Myocyte (in vitro differentiated cells): ENCODE measurements around the gene TFB1M. TPM values are rescaled to one million over a fixed set of nuclear protein-coding genes. Genes with fewer than 3 reads are reported as not detected.
A peak's percentile ranks its signal among the peaks of the same experiment; 100 is the strongest.
"Not testable (repeated sequence)": the region's sequence is repeated elsewhere in the genome, so short reads cannot be mapped to it uniquely, and the experiment has no call there.

Experiments
- DNase-seq: peaks from one replicate; pipeline ENCODE4 v3.0.0-alpha.2; 2012; ENCODE audit warnings: low read depth
- total RNA-seq: library from RNA; depleted of rRNA; stranded (reverse); fragments of >200 nt; gene quantifications from 2 replicates; pipeline ENCODE4 v1.2.3, GENCODE V29; 2014

TFB1M gene
- total RNA-seq, 1 donor from 2014 or later, result 8.5 TPM

- no peak for DNase-seq
Observed at GRCh38 chr6:155330133-155330734, 15.9 kb upstream of the TFB1M start.

DNA sequence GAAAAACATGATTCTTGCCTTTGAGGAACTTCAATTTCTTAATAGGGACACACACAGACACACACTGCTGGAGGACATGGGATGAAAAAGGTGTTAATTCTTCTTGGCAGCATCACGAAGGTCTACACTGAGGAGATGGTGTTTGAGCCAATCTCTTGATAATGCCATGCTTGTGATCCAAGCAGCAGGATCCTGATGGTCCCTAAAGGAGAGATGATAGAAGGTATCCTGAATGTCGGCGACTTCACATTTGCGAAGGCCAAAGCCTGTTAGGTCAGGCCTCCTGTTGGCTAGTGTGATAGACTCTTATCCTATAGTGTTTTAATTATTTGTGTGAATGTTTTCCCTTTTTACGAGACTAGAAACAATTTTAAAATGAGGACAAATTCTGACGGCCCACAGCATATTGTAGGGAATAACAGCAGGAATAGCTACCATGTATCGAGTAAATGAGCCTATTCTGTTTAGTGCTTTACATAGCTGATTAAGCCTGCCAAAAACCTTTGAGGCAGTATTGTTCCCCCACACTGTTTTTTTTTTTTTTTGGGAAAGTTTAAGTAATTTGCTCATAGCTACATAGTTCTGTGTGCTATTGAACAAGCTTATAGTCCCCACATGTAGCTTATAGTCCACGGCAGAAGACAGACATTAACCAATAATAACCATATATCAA, 15.3 kb upstream of the TFB1M start:
- no peak for DNase-seq

GRCh38 chr6:155328539-155329459, 14.5 kb upstream of the TFB1M start:
- DNase-seq, result no peak

DNA sequence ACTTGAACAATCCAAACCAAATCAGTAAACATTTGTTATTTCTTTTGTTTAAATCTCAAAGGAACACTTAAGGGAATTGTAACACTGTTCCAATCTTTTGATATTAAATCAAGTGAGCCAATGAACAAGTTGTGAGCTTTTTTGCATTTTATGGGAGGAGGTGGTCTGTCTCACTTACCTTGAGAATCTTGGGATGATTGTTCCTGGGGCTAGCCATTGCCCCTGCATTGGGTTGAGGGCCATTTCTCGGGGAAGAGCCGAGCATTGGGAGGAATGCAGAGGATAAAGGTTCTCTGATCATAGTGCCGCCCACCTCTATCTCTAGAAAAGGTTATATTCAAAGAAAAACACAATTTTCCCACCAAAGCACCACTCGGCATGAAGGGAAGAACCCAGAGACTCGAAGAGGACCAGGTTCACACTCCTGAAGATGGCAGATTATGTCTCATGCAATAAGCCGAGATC, 13.8 kb upstream of the TFB1M start:
- DNase-seq, result no peak

- peak; percentile 68 for DNase-seq
Observed at GRCh38 chr6:155327326-155328073, 13.2 kb upstream of the TFB1M start.

DNA sequence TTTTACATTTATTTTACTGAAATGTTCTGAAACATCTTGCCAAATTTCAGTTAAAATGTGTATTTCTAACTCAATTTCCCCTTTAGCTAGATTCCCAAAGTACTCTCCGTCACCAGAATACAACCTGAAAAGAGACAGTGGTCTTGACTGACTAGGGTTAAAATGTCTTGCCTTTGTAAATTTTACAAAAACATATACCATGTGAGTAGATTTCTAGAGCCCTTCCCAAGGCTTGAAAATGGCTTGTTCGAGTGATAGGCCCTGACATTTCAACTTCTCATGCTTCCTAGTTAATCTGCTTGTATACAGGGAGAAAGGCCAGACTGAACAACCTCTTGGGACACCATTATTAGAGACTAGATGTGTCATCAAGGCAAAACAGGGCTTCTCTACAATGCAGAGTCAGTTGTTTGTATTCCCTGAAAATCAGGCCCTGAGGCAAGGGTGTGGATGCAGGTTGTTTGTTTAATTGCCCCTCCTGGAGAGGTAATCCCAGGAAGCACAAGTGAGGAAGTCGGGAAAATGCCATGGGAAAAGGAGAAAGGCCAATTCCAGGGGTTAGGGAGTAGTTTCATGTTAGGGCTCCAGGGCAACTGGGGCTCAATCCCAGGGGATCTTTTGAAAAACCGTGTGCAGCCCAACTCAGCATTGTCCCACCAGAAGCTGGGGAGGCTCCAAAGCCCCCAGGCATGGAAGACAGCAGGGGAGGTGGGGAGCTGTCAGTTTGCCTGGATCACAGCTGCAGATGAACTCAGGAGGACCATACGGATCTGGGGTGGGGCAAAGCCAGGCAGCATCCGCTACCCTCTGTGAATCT, 11.6 kb upstream of the TFB1M start:
- no peak for DNase-seq

GRCh38 chr6:155324993-155325392, 10.7 kb upstream of the TFB1M start:
- DNase-seq, result no peak

DNA sequence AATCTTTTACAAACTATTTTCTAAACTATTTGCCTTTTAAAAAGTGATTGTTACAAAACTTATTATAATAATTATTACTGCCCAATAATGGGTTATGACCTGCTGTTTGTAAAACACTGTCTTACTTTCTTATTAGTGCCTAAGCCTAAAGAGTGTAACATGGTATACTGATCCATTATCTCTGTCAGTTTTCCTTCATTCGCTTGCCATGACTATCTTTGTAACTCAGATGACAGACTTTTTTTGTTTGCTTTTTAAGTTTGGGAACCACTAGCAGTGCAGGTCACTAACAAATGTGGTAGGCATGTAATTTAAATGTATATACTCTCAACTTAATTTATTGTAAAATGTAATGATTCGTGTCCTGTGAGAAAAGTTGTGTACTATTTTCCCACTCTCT, 9.9 kb upstream of the TFB1M start:
- DNase-seq, result no peak

- DNase-seq, result no peak
Observed at GRCh38 chr6:155319902-155320301, 5.6 kb upstream of the TFB1M start.

GRCh38 chr6:155317186-155317585, 2.9 kb upstream of the TFB1M start:
- DNase-seq, result no peak

DNA sequence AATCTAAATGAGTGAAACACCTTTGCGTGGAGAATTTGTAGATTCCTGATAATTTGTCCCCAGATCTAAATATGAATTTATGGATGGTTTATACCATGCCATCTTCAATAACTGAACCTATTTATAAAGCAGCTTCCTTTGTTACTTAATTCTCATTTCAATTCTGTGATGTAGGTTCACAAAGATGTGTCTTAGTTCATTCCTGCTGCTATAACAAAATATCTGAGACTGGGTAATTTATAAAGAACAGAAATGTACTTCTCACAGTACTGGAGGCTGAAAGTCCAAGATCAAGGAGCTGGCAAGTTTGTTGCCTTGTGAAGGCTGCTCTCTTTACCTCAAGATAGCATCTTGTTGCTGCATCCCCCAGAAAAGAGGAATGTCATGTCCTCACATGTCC, 2.1 kb upstream of the TFB1M start:
- no peak for DNase-seq

DNA sequence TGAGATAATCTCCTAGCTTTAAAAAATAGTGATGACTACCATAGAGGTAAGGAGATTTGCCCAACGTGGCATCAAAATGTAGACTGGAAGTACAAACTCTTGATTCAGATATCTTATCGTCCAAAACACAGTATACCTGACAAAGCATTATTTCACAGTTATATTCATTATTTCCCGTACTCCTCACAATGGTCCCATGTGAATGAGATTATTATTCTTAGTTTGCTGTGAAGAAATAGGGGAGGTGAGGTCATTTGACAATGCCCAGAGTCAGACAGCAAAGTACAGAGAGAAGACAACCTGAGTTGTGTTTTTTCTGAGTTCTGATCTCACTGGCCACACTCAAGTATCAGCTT, 1.2 kb upstream of the TFB1M start:
- peak; percentile 26 for DNase-seq

DNA sequence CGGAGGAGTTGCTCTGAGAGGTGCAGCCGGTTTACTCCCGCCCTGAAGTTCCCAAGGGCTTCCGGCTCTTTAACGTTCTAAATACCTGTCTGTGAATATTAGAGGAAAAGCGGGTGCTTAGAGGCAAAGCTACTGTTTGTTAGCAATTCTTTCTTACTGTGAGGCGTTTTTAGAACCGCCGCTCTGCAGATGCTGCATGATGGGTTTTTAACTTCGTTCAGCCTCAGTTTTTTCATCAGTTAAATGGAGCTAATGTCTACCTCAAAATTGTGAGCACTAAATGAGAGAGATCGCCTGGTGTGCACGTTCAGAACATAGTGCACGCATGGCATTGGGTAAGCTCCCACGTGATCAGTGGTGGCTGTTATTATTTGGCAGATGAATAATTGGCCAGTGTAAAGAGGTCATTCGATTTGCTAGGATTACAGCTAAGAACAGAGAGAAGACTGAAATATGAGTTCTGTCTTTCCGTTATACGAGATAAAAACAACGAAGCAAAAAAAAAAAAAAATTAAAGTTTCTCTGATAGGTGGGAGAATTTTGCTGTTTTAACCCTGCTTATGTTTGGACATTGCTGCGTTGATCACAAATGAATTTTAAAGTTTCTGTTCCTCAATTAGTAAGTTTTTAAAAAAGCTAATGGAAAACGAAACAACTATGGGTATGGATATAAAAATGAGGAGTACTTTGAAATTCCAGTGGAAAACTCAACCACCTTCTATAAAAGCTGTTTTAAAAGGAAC, 660 bp upstream of the TFB1M start:
- peak; percentile 88 for DNase-seq

DNA sequence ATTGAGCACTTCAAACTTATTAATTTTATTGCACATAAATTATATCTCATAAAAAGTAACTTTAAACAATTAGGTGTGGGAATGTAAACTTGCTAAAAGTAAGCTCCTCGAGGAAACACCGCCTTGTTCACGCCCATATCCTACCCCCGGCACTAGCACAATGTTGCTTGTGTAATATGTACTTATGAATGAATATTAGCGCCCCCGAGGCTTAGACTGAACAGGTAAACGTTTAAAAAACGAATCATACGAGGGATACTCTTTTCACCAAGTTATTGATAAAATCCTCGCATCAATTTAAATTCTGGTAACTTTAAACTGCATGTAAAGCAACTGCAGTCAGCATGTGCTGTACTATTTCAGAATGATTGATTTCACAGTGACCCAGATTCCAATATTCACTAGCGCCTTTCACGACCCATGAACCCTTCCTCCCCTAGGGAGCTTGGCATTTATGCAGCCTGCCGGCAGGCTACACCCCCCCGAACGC, 637 bp downstream of the TFB1M start:
- no peak for DNase-seq

GRCh38 chr6:155312950-155313349, 1.3 kb downstream of the TFB1M start:
- not testable (repeated sequence) for DNase-seq

DNA sequence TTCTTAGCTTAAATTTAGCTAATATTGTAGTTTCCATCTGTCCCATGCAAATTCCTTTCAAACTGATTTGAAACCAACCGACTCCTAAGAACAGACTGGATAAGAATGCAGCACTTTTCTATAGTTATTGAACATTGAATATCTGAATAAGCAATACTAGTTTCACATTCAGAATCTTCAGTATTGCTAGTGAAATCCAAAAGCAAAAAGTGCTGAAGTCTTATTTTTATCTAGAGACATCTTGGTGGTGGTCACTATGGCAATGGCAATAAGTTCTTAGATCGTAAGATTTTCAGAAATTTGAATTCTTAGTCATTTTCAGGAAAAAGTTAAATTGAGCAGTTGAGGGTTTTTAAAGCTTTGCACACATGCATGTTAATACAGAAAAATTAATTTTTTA, 2.7 kb downstream of the TFB1M start:
- DNase-seq, result no peak

- no peak for DNase-seq
Observed at GRCh38 chr6:155311086-155311485, 3.2 kb downstream of the TFB1M start.

- no peak for DNase-seq
Observed at GRCh38 chr6:155310596-155310995, 3.7 kb downstream of the TFB1M start.

- no peak for DNase-seq
Observed at GRCh38 chr6:155309150-155309549, 5.1 kb downstream of the TFB1M start.

DNA sequence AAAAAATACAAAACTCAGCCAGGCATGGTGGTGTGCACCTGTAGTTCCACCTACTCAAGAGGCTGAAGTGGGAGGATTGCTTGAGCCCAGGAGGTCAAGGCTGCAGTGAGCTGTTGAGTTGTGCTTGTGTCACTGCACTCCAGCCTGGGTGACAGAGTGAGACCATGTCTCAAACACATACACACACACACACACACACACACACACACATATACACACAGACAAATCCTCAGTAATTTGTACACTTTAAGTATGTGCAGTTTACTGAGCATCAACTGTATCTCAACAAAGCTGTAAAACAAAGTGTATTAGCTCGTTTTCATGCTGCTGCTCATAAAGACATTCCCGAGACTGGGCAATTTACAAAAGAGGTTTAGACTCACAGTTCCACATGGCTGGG, 7.3 kb downstream of the TFB1M start:
- DNase-seq, result no peak
